HG03060 (cell line): Measurements from ENCODE around the gene NNMT.

Experiments used
- ATAC-seq: cut with Tn5 transposase; IDR thresholded peaks from one replicate; pipeline ENCODE4 v1.9.1; 2021; ENCODE audit warnings: low read depth, moderate number of reproducible peaks; ENCODE audit not compliant: unreplicated experiment

Gene NNMT

DNA sequence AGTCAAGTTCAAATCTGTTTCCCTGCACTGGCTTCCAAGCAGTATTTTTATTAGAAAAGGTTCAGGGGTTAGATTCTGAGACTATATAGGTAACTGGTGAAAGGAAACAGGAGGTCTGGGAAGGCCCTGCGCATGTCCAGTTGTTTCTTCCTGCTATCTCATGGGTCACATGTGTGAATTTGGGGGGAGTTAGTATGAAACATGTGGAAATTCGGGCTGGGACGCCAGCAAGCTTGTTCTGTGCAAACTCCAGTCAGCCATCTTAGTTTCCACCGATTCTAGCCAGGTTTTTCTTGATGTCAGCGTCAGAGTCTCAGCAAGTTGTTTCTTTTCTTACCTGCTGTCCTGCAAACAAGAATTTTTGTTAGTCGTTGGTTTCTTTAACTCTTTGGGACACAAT, 46.8 kb downstream of the NNMT start:
- no peak for ATAC-seq

DNA sequence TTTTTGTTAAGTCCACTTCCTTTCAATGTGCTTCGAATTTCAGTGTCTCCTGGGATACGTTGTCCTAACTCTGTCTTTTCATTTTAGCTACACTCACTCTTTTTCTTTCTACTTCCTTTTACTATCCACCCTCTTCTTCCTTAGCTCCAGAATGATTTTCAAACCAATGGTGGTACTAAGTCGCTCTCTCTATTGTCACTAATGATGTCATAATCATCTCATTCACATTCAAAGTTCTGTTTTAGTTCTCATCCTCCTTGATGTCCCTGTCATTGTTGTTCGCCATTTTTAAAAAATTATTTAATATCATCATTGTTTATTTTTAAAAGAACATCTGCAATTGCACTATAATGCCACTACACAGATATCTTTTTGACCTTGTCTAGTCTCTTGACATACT, 47.3 kb downstream of the NNMT start:
- ATAC-seq = no peak

DNA sequence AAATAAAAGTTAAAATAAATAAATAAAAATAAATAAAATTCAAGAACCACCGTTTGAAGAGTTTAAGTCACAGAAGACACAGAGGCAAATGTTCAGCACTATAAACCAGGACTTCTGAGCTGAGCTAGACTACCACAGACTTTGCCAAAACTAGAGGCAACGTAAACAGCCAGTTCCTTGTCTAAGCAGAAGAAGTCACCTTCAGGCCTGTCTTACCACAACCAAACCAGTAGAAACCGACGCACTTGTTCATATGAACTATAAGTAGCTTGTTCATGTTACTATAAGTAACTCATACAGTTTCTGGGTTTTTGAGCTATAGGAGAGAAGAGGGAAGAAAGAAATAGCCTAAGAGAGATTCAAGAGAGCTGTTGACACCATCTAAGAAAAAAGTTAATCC, 48.3 kb downstream of the NNMT start:
- ATAC-seq = no peak

DNA sequence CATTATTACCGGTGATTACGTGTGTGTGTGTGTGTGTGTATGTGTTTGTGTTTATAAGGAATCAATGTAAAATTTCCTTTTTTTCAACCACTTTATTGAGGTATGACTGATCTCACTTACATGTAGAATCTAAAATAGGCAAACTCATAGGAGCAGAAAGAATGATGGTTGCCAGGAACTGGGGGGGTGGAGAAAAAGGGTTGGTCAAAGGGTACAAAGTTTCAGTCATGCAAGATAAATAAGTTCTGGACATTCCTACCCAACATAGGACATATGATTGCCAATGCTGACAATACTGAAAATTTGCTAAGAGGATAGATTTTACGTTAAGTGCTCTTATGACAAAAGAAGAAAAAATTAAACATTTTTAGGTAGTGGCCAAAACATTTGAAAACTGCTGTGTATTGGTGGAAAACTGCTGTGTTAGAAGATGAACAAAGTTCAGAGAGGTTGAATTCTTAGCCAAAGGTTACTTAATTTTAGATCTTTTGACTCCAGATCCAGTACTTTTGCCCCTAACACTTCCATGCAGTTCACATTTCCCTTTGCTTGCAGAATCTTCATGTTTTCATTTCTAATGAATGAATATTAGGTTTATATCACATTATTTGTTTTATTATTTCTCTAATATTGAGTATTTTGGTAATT, 49.5 kb downstream of the NNMT start:
- no peak for ATAC-seq

DNA sequence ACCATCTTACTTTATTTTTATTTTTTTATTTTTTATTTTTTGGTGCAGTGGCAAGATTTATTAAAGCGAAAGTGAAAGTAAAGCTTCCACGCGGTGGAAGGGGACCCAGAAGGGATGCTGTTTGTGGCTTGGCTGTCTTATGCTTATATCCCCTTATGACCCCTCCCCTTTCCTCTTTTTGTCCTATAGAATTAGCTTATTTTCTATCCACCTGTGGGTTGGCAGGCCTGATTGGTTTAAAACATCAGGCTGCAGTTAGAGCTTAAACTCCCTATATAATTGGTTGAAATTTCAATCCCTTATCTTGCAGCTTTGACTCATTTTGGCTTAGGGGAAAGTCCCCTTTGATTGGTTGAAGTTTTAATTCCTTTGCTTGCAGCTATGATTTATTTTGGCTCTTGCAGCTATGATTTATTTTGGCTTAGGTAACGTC, 50.5 kb downstream of the NNMT start:
- no peak for ATAC-seq

DNA sequence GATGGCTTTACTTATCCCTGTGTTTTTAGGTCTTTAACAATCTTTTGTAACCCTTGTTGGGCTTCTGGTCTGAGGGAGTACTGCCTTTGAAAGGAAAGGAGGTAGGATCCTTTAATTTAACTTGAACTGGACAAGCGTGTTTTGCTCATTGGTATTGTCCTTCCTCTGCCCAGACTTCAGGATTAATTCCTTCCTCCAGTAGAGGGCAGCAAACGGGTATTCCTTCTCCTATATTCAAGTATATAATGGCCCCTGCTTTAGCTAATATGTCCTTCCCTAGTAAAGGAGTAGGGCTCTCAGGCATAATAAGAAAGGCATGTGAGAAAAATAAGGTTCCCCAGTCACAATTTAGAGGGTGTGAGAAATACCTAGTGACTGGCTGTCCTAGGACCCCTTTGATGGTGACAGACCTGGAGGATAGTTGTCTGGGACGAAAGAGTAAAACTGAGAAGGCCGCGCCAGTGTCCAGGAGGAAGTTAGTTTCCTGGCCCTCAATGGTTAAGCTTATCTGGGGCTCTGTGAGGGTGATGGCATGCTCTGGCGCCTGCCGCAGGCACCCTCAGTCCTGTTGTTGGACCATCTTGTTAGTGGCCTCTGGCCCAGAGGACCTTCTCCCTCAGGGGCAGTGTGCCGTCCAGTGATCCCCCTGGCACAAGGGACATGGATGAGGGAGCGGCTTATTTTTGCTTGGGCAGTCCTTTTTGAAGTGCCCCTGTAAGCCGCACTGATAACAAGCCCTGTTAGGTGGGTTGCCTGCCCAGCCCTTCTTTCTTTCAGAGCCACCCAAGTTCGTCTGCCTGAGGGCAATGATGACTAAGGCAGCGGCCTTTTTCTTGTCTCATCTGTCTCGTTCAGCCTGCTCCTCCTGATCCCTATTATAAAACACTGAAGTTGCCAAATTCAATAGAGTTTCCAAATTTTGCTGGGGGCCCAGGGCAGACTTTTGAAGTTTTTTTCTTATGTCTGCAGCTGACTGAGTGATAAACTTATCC, 52.3 kb downstream of the NNMT start:
- ATAC-seq = no peak

DNA sequence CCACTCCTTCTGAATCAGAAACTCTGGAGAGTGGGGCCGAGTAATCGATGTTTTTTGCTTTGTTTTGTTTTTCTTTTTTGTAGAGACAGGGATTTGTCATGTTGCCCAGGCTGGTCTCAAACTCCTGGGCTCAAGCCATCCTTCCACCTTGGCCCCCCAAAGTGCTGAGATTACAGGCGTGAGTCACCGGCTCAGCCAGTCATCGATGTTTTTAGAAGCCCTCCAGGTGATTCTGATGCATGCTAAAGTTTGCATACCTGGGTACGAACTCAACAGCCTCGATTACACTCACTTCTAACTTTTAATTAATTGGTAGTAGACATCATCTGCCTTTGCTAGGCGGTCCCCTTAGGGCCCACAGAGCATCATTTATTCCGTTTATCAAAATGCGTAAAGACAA, 53.8 kb downstream of the NNMT start:
- no peak for ATAC-seq

DNA sequence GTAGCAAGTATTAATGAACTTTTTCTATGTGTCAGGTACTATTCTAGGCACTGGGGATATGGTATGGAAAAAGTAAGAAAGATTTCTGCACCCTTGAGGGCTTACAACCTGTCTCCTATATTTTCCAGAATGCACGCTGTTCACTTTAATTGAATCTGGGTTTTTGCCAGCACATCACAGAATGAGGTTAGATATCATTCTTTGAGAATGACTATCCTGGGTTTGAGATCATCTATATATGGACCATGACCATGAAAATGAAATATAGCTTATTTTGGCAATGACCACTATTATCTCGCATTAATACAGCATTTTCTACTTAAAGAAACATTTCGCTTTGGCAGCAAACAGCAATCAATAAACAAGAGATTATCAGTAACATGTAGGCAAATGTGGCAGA, 57.2 kb downstream of the NNMT start:
- ATAC-seq = no peak

DNA sequence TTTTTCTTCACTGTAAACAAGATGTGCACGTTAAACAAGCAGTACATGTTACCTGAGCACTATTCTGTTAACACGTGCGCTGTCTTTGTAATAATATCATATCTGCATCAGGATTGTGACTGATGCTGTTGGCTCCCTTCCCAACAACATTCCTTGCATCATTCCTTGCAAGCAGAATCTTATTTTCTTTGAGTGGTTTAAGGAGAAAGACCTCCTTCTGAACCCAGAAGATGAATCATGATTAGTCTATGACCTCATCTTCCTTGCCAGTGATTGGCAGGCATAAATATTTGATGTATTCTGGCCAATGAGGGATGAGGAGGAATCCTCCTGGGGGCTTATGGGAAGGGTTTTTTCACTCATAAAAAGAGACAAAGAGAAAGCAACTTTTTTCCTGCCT, 57.9 kb downstream of the NNMT start:
- no peak for ATAC-seq

DNA sequence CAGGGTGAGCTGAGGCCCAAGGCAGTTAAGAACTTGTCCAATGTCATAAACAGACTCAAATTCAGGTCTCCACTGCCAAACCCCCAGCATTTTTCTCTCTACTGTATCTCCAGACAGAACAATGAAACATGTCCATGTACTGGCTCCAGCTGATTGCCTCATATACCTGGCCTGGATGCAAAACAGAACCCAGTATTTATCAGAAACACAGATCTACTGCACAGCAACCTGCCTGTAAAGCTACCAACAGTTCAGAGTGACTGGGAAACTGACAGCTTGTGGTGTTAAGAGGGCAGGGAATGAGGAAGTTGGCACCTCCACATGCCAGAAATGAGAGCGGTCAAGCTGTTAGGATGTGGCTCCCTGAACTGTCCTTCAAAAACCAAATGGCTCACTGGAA, 62.5 kb downstream of the NNMT start:
- no peak for ATAC-seq

DNA sequence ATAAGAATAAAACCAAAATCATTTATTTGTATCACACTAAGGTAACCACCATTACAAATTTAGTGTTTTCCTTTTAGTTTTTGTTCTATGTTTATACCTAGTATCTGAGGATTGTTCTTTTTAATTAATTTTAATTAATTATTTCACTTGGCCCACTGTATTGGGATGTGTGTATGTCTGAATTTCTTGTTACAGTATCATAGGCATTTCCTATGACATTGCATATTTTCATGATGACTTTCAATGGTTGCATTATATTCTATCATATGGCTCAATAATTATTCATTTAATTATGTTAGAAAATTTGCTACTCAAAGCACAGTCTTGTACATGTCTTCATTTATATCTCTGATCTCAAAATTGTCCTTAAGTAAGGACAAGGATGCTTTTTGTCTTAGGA, 63.1 kb downstream of the NNMT start:
- no peak for ATAC-seq

DNA sequence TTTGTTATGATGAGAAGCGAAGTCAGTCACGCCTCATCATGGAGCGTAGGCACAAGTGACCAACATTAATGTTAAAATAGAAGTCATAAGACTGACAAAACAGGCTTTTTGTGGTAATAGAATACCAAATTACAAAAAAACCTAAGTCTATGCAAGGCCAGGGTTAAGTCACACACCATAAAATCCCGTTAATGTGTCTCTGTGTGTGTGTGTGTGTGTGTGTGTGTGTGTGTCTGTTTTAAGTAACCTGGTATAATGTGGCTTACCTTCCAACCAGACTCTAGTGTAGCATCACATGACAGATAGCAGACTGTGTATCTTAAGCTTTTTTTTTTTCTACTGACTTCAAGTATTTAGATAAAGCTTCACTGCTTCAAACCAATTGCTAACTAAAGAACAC, 66.1 kb downstream of the NNMT start:
- no peak for ATAC-seq

DNA sequence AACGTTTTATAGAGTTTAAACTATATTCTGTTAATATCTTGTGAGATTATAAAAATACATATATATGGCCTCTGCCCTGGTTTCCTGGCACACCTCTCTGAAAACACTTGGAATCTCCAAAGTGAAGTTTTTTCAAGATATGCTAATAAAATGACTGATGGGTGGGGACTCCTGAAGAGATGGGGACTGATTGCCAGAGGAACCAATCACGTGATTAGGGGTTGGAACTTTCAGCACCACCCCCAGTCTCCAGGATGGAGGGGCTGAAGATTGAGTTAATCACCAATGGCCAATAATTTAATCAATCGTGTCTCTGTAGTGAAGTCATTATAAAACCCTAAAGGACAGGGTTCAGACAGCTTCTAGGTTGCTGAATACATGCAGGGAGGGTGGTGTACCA, 66.8 kb downstream of the NNMT start:
- no peak for ATAC-seq
